B cell (primary cell): ENCODE data around the gene TMEM129. TPM values are rescaled to one million over a fixed set of nuclear protein-coding genes. Genes with fewer than 3 reads are reported as not detected.

ENCODE experiments used
- ATAC-seq: fragments of 200-7000 bp; cut with Tn5 transposase; one replicate; pipeline ENCODE4 v1.10.0; 2021; ENCODE audit warnings: low read depth, mild to moderate bottlenecking, moderate number of reproducible peaks, moderate library complexity
- CTCF ChIA-PET: fragments of 350-600 bp; sonication (Branson Sonifier 250); formaldehyde crosslinking; loops from one replicate; lab custom pipeline; 2021; ENCODE audit warnings: antibody characterized with exemption, inconsistent platforms; lab: Charles Lee
- POLR2A ChIA-PET: fragments of 350-600 bp; sonication (Branson Sonifier 250); formaldehyde crosslinking; loops from one replicate; lab custom pipeline; 2021; ENCODE audit warnings: antibody characterized with exemption; lab: Charles Lee
- DNase-seq: peaks from one replicate; pipeline ENCODE4 v3.0.0; 2013
- H2AFZ ChIP-seq: 2 replicates; pipeline ENCODE4 v1.6.1; 2012; ENCODE audit warnings: mild to moderate bottlenecking, low read depth, low read length; ENCODE audit not compliant: insufficient read depth, poor library complexity, severe bottlenecking
- H3K27ac ChIP-seq, 2 donors: 1 replicate in 1 of 2; 2 replicates in 1 of 2; pipeline ENCODE4 v1.5.1; 2012 to 2013; ENCODE audit warnings: low read length in 2 of 2, mild to moderate bottlenecking in 2 of 2, moderate library complexity in 1 of 2
- H3K27me3 ChIP-seq, 4 experiments: fragments of 200-600 bp in 1 of 4; sonication (generic) in 1 of 4; replicated peaks in 1 of 4; 1 replicate in 2 of 4; 2 replicates in 2 of 4; pipeline versions ENCODE4 v1.6.1 to v1.7.0; 2013 to 2016; ENCODE audit warnings: low read length in 3 of 4, mild to moderate bottlenecking in 2 of 4, mixed read lengths in 1 of 4, moderate library complexity in 1 of 4; ENCODE audit not compliant: insufficient read depth in 4 of 4, control insufficient read depth in 3 of 4; ENCODE audit errors: control extremely low read depth in 1 of 4
- H3K36me3 ChIP-seq, 2 experiments: replicated peaks in 1 of 2; 1 replicate in 1 of 2; 2 replicates in 1 of 2; pipeline versions ENCODE4 v1.6.1 to v1.7.1; 2013; ENCODE audit warnings: low read length in 1 of 2; ENCODE audit not compliant: insufficient read depth in 2 of 2, control insufficient read depth in 1 of 2; ENCODE audit errors: control extremely low read depth in 1 of 2, extremely low read depth in 1 of 2
- H3K4me1 ChIP-seq, 2 donors: fragments of 200-600 bp in 1 of 2; sonication (generic) in 1 of 2; 1 replicate in 1 of 2; 2 replicates in 1 of 2; pipeline versions ENCODE4 v1.5.1 to v1.6.1; 2013 to 2017; ENCODE audit warnings: low read length in 2 of 2; ENCODE audit not compliant: control insufficient read depth in 2 of 2, insufficient read depth in 2 of 2
- H3K4me2 ChIP-seq: replicated peaks from 2 replicates; pipeline ENCODE3; 2012; ENCODE audit warnings: mild to moderate bottlenecking, low read depth, low read length; ENCODE audit not compliant: poor library complexity, severe bottlenecking
- H3K4me3 ChIP-seq, 5 experiments: fragments of 200-600 bp in 1 of 5; sonication (generic) in 1 of 5; 1 replicate in 3 of 5; 2 replicates in 2 of 5; pipeline versions ENCODE4 v1.5.1 to v1.7.0; 2011 to 2016; ENCODE audit warnings: low read length in 4 of 5, mild to moderate bottlenecking in 4 of 5, low read depth in 2 of 5, control low read depth in 1 of 5, moderate library complexity in 1 of 5; ENCODE audit not compliant: insufficient read depth in 1 of 5; ENCODE audit errors: control extremely low read depth in 1 of 5, extremely low read depth in 1 of 5
- H3K79me2 ChIP-seq: fragments of 200-600 bp; sonication (generic); one replicate; pipeline ENCODE4 v1.6.0; 2016; ENCODE audit warnings: low read length; ENCODE audit not compliant: control insufficient read depth, insufficient read depth
- H3K9ac ChIP-seq: fragments of 200-600 bp; sonication (generic); 2 replicates; pipeline ENCODE4 v1.6.1; 2017; ENCODE audit warnings: mild to moderate bottlenecking, low read length, moderate library complexity
- H3K9me3 ChIP-seq, 3 donors: one replicate each; pipeline versions ENCODE4 v1.6.1 to v1.7.1; 2013; ENCODE audit warnings: low read length in 2 of 3; ENCODE audit not compliant: control insufficient read depth in 2 of 3, insufficient read depth in 1 of 3; ENCODE audit errors: control extremely low read depth in 1 of 3
- H4K20me1 ChIP-seq: 2 replicates; pipeline ENCODE4 v1.6.0; 2012; ENCODE audit warnings: mild to moderate bottlenecking, low read length; ENCODE audit not compliant: insufficient read depth, control insufficient read depth, poor library complexity, severe bottlenecking
- H3K27ac Mint-ChIP-seq: one replicate; pipeline ENCODE4 v1.8.0; 2021; ENCODE audit warnings: mixed read lengths
- H3K27me3 Mint-ChIP-seq: one replicate; pipeline ENCODE4 v1.8.0; 2021; ENCODE audit warnings: mixed read lengths
- H3K4me1 Mint-ChIP-seq: one replicate; pipeline ENCODE4 v1.8.0; 2021; ENCODE audit warnings: mixed read lengths
- H3K4me3 Mint-ChIP-seq: one replicate; pipeline ENCODE4 v1.8.0; 2021; ENCODE audit warnings: mixed read lengths
- H3K9me3 Mint-ChIP-seq: one replicate; pipeline ENCODE4 v1.8.0; 2022; ENCODE audit warnings: mixed read lengths; ENCODE audit not compliant: insufficient read depth
- EZH2 ChIP-seq: IDR thresholded peaks from 2 replicates; pipeline ENCODE4 v1.6.1; 2012; ENCODE audit warnings: borderline replicate concordance, low read depth, mild to moderate bottlenecking, moderate library complexity, low read length; ENCODE audit not compliant: insufficient read depth, poor library complexity, severe bottlenecking
- WGBS: methylation state at CpG from one replicate; pipeline ENCODE4 v1.1.5; 2013; ENCODE audit warnings: missing lambda C conversion rate; ENCODE audit not compliant: insufficient coverage; 5-methylcytosine and 5-hydroxymethylcytosine counted together
- intact Hi-C: fragments of 100-400 bp; cut with micrococcal nuclease; formaldehyde crosslinking; loops from one replicate; pipeline ENCODE4 v1.10.0; 2022
- polyA plus RNA-seq: library from polyadenylated mRNA; depleted of rRNA; stranded (reverse); fragments of >200 nt; gene quantifications from 2 replicates; pipeline ENCODE4 v1.2.3, GENCODE V29; 2012
- total RNA-seq, 2 donors: library from RNA; stranded (reverse); fragments of 120-200 nt in 1 of 2; gene quantifications; 1 replicate in 1 of 2; 2 replicates in 1 of 2; pipeline versions ENCODE4 v1.2.3 to v1.2.4, GENCODE V29; 2013 to 2022
- TF ChIP-seq, protein P1 (sequence below): fragments of 200-600 bp; IDR thresholded peaks from one replicate; pipeline ENCODE4 v1.8.0; 2022; ENCODE audit warnings: antibody characterized with exemption, mild to moderate bottlenecking

The TMEM129 gene
- total and polyA plus RNA-seq, 2 donors (not counting 1 experiment from before 2014, with no cell fraction given) = 41.0 to 76.5 TPM

DNA sequence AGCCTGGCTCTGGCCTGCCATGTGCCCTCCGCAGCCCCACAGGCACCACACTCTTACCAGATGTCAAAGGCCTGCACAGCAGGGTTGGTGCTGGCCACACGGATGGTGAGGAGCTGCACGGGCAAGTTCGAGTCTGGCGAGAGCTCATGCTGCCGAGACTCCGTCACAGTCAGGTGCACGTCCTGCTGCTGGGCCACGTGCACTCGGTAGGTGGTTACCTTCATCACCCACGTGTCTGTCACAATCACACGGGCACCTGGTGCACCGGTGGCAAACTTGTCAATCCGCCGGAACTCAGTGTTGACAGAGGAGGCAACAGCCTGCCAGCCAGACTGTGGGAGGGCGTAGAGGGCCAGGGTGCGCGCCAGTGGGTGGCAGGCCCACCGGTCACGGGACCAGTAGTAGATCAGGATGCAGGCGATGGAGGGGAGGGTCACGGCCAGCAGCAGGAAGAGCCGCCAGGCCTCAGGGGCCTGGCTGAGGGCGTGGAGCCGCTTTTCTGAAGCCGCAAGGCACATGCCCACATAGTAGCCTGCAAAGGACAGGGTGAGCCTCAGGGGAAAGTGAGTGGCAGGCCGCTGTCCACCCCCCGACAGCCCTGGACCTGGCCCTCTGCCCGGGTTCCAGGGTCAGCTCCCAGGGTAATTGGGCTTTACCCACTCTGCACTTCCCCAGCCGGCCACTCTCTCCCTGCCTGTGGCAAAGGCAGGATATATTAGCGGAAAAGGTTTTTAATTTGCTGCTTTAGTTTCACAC, 2.9 kb downstream of the TMEM129 start:
- H3K4me3 Mint-ChIP-seq = peak overlapping the region; percentile 64
- peaks cover 72% of the 10 kb centered on the region for H3K4me1 Mint-ChIP-seq
- H3K36me3 ChIP-seq = peaks cover 0 to 20% of the 10 kb centered on the region in 2 experiments
- ChIA-PET CTCF (interaction anchor here (0.6 to 14.7 kb wide), 2 partner anchors 25 to 90 kb away, joined by 4 to 503 read pairs; no protein-coding TSS in a partner anchor), POLR2A (no interaction called here)
- no peaks in the 10 kb centered on the region for H3K27me3 Mint-ChIP-seq
- peaks cover 55% of the 10 kb centered on the region for H3K79me2 ChIP-seq
- DNase-seq (peak; percentile 56), ATAC-seq (no peak)
- H3K27ac Mint-ChIP-seq = peak overlapping the region; percentile 86
- no peaks in the 10 kb centered on the region for H3K27me3 ChIP-seq
- no peak overlapping the region for H3K4me3 ChIP-seq
- no peak overlapping the region for H3K27ac ChIP-seq
- H3K9me3 ChIP-seq = peaks cover 0 to 6% (median 0%) of the 10 kb centered on the region in 3 donors
- H4K20me1 ChIP-seq = peaks cover 49% of the 10 kb centered on the region
- H2AFZ ChIP-seq = no peak overlapping the region
- H3K9me3 Mint-ChIP-seq = no peaks in the 10 kb centered on the region
- 96% methylated on average over 27 of the region's 31 CpGs for WGBS
- peaks cover 61 to 84% of the 10 kb centered on the region in 2 donors for H3K4me1 ChIP-seq
- H3K4me2 ChIP-seq = no peak overlapping the region
- intact Hi-C loops = no loop called here
- no peak overlapping the region for H3K9ac ChIP-seq
- TF ChIP-seq, protein P1, sequence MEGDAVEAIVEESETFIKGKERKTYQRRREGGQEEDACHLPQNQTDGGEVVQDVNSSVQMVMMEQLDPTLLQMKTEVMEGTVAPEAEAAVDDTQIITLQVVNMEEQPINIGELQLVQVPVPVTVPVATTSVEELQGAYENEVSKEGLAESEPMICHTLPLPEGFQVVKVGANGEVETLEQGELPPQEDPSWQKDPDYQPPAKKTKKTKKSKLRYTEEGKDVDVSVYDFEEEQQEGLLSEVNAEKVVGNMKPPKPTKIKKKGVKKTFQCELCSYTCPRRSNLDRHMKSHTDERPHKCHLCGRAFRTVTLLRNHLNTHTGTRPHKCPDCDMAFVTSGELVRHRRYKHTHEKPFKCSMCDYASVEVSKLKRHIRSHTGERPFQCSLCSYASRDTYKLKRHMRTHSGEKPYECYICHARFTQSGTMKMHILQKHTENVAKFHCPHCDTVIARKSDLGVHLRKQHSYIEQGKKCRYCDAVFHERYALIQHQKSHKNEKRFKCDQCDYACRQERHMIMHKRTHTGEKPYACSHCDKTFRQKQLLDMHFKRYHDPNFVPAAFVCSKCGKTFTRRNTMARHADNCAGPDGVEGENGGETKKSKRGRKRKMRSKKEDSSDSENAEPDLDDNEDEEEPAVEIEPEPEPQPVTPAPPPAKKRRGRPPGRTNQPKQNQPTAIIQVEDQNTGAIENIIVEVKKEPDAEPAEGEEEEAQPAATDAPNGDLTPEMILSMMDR = no peak
- TF ChIP-seq EZH2 = no peak
